Peyer's patch (tissue), 4 donors: ENCODE measurements around the gene ANKRD61. TPM values are rescaled to one million over a fixed set of nuclear protein-coding genes. Genes with fewer than 3 reads are reported as not detected.
"Not testable (repeated sequence)": the region's sequence is repeated elsewhere in the genome, so short reads cannot be mapped to it uniquely, and the experiment has no call there.

ENCODE experiments used
- DNase-seq, 3 donors: peaks; one replicate each; pipeline ENCODE4 v3.0.0-alpha.2; 2017 to 2019
- H3K27ac ChIP-seq, 4 donors: fragments of 200-600 bp; sonication (generic); one replicate each; pipeline ENCODE4 v1.5.1; 2016 to 2019
- H3K27me3 ChIP-seq, 2 donors: fragments of 200-600 bp; sonication (generic); one replicate each; pipeline ENCODE4 v1.5.1; 2019
- H3K36me3 ChIP-seq, 3 donors: fragments of 200-600 bp; sonication (generic); one replicate each; pipeline ENCODE4 v1.5.1; 2016 to 2019
- H3K4me1 ChIP-seq, 4 donors: fragments of 200-600 bp; sonication (generic); one replicate each; pipeline ENCODE4 v1.5.1; 2016 to 2019
- H3K4me3 ChIP-seq, 4 donors: fragments of 200-600 bp; sonication (generic); 1 replicate in 3 of 4; 2 replicates in 1 of 4; pipeline ENCODE4 v1.5.1; 2016 to 2019; ENCODE audit warnings: mild to moderate bottlenecking in 1 of 4
- H3K9me3 ChIP-seq, 4 donors: fragments of 200-600 bp; sonication (generic); one replicate each; pipeline ENCODE4 v1.5.1; 2016 to 2019; ENCODE audit warnings: mild to moderate bottlenecking in 1 of 4
- CTCF ChIP-seq, 6 experiments: fragments of 450-650 bp in 4 of 6; fragments of 200-600 bp in 2 of 6; sonication (generic) in 1 of 6; IDR thresholded peaks; one replicate each; pipeline ENCODE4 v1.5.1; 2017 to 2019; ENCODE audit warnings: antibody characterized with exemption in 6 of 6, mild to moderate bottlenecking in 3 of 6, moderate library complexity in 1 of 6
- POLR2A ChIP-seq, 2 donors: fragments of 450-650 bp; IDR thresholded peaks; one replicate each; pipeline ENCODE4 v1.5.1; 2017; ENCODE audit warnings: antibody characterized with exemption in 2 of 2, mild to moderate bottlenecking in 2 of 2, moderate library complexity in 2 of 2
- small RNA-seq, 2 donors: library from RNA; depleted of rRNA; stranded (forward); fragments of <200 nt; gene quantifications; one replicate each; pipeline ENCODE3, GENCODE V24; 2016
- total RNA-seq, 4 donors: library from RNA; depleted of rRNA; stranded (reverse); fragments of >200 nt; gene quantifications; one replicate each; pipeline ENCODE4 v1.1.0, GENCODE V29; 2016

The ANKRD61 gene
- total RNA-seq, 4 donors from 2014 or later = not detected

- Histone ChIP-seq H3K36me3 (no peaks in the 10 kb centered on the region), H3K9me3 (no peaks in the 10 kb centered on the region), H3K27ac (no peak overlapping the region), H3K4me1 (peaks cover 0 to 3% (median 0%) of the 10 kb centered on the region in 4 donors), H3K4me3 (no peak overlapping the region), H3K27me3 (no peaks in the 10 kb centered on the region)
- DNase-seq = no peak
- TF ChIP-seq POLR2A (IDR thresholded peaks at IDR 0.05) = no peak
- TF ChIP-seq CTCF (IDR thresholded peaks at IDR 0.05) = no peak
Observed at GRCh38 chr7:6074612-6075380, 43.6 kb downstream of the ANKRD61 start.

- H3K27me3 ChIP-seq = no peaks in the 10 kb centered on the region
- no peak overlapping the region for H3K4me3 ChIP-seq
- no peaks in the 10 kb centered on the region for H3K9me3 ChIP-seq
- TF ChIP-seq CTCF (IDR thresholded peaks at IDR 0.05) = no peak
- TF ChIP-seq POLR2A (IDR thresholded peaks at IDR 0.05) = no peak
- no peaks in the 10 kb centered on the region for H3K4me1 ChIP-seq
- DNase-seq = no peak
- no peaks in the 10 kb centered on the region for H3K36me3 ChIP-seq
- no peak overlapping the region for H3K27ac ChIP-seq
Observed at GRCh38 chr7:6078548-6078947, 47.4 kb downstream of the ANKRD61 start.

- H3K36me3 ChIP-seq, H3K4me1 ChIP-seq, H3K27me3 ChIP-seq, DNase-seq, H3K27ac ChIP-seq, H3K9me3 ChIP-seq, H3K4me3 ChIP-seq: not testable (repeated sequence)
Observed at GRCh38 chr7:6083047-6083446, 51.9 kb downstream of the ANKRD61 start.

Small RNA genes within 50 kb of the gene (small RNA-seq; reads per million reads assigned to genes)
- gene RF00019 (0 reads per million in 2 donors), gene RNU6-218P (0 reads per million in 2 donors), gene SNORA80D (0.53 to 3.5 reads per million in 2 donors)

Other genes starting within 250 kb of the ANKRD61 start
- gene RNF216, start 249.7 kb upstream of the ANKRD61 start, total RNA-seq = 10 to 100 TPM; 21.9 to 92.4 (median 36.0) TPM
- not detected for gene OCM, start 150.6 kb upstream of the ANKRD61 start, total RNA-seq
- 10 to 100 TPM; 41.1 to 61.3 (median 55.1) TPM for gene CCZ1, start 132.6 kb upstream of the ANKRD61 start, total RNA-seq
- gene RSPH10B, start 60.7 kb upstream of the ANKRD61 start, total RNA-seq = 1 to 10 TPM in 1 of 4 donors, not detected in 3; 3.1 TPM
- 10 to 100 TPM in 3 of 4 donors, 1 to 10 TPM in 1; 9.6 to 27.2 (median 14.4) TPM for gene PMS2, start 22.3 kb upstream of the ANKRD61 start, total RNA-seq
- gene AIMP2, start 22.1 kb upstream of the ANKRD61 start, total RNA-seq = 100 to 1,000 TPM in 1 of 4 donors, 10 to 100 TPM in 3; 13.2 to 103 (median 59.0) TPM
- 100 to 1,000 TPM; 186 to 404 (median 238) TPM for gene EIF2AK1, start 27.8 kb downstream of the ANKRD61 start, total RNA-seq
- 10 to 100 TPM in 3 of 4 donors, 1 to 10 TPM in 1; 8.3 to 16.5 (median 13.0) TPM for gene USP42, start 73.6 kb downstream of the ANKRD61 start, total RNA-seq
- 10 to 100 TPM; 19.0 to 70.7 (median 45.6) TPM for gene CYTH3, start 241.2 kb downstream of the ANKRD61 start, total RNA-seq